ENCODE measurements around the gene RNF115.
"Not testable (repeated sequence)": the region's sequence is repeated elsewhere in the genome, so short reads cannot be mapped to it uniquely, and the experiment has no call there.

Gene RNF115

DNA sequence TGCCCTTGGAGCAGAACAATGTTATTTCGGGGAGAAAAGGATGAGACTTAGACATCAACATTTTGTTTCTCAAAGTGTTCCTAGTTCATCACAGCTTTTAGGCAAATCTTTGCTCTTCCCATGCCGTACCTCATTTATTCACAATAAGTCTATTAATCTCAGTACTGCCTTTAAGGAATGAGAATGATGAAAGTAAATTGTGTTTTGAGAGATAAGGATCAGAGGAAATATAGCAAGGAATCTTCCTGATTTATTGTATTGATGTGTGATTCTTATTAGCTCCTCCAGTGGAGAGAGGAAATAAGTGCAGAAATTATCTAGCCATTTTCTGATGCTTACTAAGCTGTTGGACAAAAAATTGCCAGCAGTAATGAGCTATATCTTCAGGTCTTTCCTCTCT lies 2.1 kb upstream of the RNF115 start:
- no peak for DNase-seq

DNA sequence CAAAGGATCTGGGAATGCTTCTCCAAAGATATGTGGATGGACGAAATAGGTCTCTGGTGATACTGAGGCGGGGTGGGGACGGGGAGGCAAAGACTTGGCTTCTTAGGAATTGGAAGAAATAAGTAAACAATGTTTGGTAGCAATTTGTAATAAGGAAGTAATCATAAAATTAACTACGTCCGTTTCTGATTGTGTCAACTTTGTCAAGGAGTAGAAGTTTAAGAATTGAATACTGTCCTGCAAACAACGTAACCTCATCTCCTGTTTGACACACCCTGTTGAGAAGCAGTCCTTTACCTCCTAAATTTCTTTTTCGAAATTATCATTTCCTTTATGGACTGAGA lies 576 bp upstream of the RNF115 start:
- DNase-seq, result no peak

DNA sequence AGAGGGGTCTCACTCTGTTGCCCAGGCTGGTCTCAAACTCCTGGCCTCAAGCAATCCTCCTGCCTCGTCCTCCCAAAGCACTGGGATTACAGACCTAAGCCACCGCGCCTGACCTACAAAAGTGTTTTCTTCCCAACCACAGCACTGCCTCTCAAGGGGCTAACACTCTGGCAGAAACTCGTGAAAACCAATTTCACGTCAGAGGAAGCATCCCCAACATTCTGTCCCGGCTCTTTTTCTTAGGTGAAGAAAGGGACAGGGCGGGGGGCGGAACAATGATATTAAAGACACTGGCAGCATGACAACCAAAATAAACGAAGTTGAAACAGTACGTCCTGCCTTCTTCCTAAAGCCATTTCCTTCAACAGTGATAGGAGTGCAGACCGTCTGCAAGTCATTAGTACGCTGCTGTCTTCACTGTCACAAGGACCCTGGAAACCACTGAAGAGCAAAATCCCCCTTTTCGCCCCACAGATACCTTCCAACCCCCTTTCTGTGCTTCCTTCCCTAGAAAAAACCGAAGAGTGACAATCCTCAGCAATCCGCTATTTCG lies 1.0 kb downstream of the RNF115 start:
- DNase-seq, result not testable (repeated sequence)

DNA sequence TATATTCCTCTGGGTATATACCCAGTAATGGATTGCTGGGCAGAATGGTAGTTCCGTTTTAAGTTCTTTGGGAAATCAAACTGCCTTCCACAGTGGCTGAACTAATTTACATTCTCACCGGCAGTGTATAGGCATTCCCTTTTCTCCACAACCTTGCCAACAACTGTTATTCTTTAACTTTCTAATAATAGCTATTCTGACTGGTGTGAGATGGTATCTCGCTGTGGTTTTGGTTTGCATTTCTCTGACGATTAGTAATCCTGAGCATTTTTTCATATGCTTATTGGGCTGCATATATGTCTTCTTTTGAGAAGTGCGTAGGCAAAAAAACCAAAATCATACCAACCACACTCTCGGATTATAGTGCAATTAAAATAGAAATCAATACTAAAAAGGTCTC lies 5.8 kb downstream of the RNF115 start:
- not testable (repeated sequence) for DNase-seq

DNA sequence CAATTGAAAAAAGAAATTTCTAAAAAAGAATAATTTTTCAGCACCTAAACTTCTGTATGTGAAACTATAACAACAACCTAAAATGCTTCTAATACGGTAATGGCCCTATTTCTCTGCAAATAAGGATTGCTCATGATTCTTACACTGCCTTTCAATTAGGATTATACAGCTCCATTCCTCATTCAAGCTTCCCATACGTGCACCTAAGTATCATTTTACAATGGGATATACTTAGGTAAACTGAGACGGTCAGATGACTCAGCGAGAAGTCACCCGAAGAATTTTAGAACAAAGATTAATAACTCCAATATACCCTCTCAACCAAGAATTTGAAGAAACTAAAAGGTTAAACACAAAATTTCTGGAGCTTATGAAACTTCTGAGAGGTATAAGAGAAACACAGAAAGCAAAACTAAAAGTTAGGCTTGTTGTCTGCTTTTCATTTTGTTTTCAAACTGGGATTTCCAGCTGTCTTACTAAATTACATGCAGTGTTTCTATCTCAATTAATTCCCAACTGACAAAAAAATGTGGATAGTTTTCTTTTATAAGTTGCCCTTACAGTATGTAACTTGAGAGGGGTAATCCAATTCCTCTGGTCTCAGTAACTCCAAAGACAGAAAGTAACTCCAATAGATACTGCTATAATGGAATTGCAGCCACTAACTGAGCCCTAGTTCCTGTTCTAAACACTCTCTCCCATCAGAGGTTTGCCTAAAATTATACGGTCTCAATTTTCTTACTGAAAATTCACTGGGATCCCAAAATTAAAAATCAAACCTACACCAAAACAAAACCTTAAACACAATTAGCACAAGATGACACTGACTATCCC lies 10.7 kb downstream of the RNF115 start:
- DNase-seq, result not testable (repeated sequence)

DNA sequence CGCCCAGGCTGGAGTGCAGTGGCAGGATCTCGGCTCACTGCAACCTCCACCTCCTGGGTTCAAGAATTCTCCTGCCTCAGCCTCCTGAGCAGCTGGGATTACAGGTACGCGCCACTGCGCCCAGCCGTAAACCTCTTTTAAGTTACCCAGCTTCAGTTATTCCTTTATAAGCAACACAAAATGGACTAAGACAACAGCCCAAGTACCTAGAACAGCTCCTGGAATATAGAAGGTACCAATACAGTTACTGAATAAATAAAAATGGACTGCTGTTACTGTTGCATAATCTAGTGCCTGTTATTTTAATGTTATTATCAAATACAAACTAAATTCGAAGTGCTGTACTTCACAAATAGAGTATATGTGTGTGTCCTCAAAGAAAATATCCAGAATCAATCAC lies 17.1 kb downstream of the RNF115 start:
- no peak for DNase-seq

DNA sequence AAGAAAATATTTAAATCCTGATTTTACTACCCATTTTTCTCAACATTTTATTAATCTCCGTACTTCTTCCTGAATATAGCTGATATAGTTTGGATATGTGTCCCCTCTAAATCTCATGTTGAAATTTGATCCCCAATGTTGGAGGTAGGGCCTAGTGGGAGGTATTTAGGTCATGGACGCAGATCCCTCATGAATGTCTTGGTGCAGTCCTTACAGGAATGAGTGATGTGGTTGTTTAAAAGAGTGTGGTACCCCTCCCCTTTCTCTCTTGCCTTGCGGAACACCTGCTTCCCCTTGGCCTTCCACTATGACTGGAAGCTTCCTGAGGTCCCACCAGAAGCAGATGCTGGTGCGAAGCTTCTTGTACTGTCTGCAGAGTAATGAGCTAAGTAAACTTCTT lies 17.5 kb downstream of the RNF115 start:
- no peak for DNase-seq

DNA sequence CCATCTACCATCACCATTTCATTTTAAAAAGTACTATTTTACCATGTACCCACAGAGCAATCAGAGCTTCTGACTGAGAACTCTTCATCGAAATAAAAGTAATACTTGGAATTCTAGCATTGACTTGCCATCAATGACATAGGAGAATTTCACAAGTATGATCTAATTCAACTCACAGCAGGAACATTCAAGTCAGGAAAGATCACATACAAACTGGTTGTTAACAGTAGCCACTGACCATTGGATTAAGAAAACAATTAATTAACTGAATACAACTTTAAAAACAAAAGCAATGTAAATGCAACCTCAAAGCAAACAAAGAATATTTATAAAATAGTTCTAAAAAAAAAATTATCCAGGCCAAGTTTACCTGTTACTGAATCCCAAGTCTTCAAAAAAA lies 18.8 kb downstream of the RNF115 start:
- no peak for DNase-seq

DNA sequence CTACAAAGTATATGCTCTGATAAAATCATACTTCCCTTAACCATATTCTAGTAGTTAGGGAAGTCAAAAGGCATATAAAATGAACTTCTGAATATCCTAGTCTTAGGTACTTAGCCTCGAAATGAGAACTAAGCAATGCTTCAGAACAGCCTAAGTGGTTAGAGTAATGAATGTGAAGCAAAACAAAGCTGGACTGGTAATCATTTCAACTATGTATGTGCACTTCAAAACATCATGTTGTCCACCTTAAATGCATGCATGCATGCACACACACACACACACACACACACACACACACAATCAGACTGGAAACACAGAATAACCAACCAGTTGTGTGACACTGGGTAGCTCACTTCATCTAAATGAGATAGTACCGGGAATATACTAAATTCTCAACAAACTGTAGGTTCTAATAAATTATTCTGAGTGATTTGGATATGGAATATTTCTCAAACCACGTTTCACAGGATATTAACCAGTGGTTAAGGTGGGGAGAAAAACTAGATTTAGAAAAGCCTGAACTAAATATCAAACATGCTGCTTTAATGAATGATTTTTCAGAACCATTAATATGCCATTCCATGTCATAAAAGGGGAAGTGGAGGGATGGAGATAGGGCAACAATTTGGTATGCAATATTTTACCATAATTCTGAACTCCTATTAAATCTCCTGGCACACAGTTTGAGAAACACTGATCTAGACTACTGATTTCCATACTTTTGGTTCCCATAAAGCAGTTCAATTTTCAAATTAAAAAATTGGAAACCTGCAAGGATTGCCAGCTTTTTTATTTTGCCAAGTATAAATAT lies 19.5 kb downstream of the RNF115 start:
- no peak for DNase-seq

DNA sequence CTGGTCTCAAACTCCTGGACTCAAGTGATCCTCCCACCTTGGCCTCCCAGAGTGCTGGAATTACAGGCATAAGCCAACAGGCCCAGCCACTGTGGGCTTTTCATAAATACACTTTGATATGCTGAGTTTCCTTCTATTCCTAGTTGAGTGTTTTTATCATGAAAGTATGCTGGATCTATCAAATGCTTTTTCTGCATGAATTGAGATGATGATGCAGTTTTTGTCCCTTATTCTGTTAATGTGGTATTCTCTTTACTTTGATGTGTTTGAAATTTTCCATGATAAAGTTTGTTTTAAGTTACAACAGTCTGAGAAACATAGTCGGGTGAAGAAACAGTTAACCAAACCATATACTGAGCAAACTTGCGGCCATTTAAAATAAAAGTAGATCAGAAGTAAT lies 24.1 kb downstream of the RNF115 start:
- DNase-seq, result no peak

DNA sequence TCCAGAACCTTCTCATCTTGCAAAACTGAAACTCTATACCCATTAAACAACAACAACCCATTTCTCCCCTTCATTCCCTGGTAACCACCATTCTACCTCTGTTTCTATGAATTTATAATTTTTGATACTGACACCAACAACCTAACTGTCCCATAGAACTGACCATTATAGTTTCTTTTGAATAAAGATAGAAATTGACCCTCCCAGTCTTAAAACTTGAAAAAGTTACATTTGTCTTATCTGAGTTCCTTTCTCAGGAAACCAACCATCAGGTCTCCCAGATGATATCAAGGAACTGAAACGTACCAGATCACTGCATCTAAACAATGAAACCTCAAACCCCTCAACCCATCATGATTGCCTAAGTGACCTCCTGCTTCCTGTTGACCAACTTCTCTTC lies 27.1 kb downstream of the RNF115 start:
- DNase-seq, result no peak

DNA sequence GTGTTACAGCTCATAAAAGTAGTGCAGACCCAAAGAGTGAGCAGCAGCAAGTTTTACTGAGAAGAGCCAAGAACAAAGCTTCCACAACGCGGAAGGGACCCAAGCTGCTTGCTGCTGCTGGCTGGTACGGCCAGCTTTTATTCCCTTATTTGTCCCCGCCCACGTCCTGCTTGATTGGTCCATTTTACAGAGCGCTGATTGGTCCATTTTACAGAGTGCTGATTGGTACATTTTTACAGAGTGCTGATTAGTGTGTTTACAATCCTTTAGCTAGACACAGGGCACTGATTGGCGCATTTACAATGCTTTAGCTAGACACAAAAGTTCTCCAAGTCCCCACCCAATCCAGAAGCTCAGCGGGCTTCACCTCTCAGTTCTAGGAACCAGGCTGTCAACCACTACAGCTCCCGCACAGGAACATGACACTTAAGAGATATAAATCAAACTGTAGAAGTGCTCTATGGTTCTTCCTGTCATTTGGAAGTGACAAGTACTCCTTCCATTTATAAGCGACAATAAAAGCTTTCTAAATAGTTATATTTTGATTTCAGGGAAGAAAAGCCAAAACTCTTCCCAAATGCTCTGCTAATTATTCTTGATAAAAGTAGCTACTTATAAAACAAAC lies 28.5 kb downstream of the RNF115 start:
- no peak for DNase-seq

DNA sequence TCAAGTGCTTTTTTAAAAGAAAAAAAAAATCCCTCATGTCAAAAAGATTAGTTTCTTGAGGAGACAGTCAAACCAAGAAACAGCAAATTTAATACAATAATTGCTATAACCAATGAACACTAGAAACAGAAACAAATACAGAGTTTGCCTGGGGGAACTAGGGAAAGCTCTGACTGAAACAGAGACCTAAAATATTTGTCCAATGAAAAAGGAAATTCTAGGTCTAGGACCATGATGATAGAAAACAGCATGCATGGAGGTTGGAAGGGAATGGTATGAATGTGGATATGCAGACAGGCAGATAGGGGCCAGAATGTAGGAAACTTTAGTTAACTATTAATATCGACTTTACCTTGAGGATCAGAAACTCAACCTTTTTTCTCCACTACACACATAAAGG lies 31.4 kb downstream of the RNF115 start:
- no peak for DNase-seq

DNA sequence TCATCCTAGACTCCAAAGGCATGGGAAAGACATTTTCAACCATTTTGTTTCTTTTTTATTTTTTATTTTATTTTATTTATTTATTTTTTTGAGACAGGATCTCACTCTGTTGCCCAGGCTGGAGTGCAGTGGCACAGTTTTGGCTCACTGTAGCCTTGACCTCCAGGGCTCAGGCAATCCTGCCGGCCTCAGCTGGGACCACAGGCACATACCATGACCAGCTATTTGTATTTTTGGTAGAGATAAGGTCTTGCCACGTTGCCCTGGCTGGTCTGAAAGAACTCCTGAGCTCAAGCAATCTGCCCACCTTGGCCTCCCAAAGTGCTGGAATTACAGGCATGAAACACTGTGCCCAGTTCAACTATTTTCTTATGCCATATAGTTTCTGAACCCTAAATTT lies 32.0 kb downstream of the RNF115 start:
- DNase-seq, result not testable (repeated sequence)

DNA sequence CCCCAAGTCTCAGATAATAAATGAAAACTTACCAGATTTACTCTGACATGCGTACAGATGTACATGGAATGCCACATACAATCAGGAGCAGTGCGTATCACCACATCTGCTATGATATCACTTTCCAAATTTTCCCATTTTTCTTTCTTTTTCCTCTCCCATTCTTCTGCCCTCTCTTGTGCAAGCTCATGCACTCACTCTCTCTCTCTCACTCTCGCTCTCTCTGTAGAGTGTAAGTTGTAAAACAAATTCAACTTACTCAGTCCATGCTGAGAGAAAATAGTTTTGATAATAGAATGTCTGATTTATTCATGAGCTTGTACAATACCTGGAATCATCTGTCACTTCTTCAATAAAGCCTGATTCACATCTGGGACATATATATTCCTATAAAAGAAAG lies 35.3 kb downstream of the RNF115 start:
- no peak for DNase-seq

DNA sequence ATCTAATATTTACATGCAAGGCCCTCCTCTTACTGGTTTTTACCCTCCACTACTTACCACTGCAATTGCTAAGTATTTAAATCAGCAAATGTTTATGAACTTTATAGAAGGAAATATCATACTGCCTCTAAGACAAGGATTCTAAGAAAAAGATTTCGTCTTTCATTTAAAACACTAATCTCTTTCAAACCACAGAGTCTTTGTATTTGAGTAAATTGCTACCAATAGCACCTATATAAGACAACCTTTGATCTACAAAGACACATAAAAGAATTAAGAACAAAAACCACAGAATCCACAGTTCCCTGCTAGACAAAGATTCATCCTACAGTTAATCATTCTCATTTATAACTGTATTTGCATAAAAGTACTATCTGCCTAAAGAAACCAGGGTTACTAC lies 37.6 kb downstream of the RNF115 start:
- no peak for DNase-seq

DNA sequence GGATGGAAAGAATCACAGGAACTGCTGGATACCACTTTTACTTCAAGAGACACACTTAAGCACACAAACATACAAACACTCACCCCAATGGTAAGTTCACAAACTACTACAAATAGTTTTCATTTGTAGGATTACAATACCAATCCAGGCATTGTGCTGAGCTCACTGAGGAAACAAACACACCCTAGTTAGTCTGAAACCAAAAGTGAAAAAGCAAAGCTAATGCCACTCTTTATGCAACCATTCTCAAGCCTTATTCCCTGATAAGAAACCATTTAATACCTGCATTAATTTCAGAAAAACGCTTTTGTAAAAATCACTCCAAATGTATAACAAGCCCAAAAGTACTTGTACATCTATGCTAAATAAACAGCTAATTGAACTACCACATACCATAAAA lies 38.3 kb downstream of the RNF115 start:
- no peak for DNase-seq

DNA sequence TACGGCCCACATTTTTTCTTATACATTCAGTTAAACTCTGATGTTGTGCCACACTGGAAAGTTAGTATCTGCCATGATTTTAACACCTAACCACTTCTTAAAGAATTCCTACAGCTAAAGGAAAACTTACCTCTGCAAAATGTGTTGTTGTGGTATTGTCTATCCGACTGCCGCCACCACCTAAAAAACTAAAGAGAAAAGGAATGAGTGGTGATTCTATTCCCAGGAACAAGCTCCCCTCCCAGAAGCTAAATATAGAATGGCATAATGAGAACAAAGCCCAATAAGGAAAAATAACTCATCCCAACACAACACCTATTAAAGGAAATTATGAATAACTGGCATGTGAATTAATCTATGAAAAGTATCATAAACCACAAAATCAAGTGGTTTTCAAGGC lies 39.5 kb downstream of the RNF115 start:
- DNase-seq, result no peak

DNA sequence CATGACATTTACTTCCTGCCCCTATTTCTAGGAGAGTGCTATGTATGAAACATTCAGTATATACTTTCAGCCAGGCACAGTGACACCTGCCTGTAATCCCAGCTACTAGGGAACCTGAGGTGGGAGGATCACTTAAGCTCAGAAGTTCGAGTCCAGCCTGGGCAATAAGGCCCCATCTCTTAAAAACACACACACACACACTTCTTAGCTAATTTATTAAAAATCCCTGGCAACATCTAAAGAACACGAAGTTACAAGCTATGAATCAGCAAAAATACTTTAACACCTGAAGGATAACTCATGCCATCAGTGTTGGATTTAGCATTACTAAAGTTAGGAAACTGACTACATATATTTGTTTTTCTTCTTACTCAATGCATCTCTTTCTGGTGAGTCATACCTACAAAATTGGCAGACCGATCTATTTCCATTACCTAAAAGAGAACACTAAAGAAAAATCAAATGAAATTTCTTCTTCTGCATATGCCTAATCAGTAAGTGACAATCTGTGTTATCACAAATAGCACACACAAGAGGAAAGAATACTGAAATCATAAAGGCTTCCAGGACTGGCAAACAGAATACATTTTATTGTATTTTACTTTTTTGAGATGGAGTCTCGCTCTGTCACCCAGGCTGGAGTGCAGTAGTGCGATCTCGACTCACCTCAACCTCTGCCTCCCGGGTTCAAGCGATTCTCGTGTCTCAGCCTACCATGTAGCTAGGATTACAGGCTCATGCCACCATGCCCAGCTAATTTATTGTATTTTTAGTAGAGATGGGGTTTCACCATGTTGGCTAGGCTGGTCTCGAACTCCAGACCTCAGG lies 41.4 kb downstream of the RNF115 start:
- no peak for DNase-seq

DNA sequence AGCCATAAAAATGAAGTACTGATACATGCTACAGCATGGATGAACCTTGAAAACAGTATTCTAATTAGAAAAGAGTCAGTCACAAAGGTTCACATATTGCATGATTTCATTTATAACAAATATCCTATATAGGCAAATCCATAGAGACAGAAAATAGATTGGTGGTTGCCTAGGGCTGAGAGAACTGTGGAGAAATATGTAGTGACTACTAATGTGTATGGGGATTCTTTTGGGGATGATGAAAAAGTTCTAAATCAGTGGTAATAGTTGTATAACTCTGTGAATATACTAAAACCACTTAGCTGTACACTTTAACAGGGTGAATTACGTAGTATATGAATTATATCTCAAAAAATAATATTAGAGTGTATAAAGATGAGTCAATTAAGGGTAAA lies 45.8 kb downstream of the RNF115 start:
- DNase-seq, result no peak

DNA sequence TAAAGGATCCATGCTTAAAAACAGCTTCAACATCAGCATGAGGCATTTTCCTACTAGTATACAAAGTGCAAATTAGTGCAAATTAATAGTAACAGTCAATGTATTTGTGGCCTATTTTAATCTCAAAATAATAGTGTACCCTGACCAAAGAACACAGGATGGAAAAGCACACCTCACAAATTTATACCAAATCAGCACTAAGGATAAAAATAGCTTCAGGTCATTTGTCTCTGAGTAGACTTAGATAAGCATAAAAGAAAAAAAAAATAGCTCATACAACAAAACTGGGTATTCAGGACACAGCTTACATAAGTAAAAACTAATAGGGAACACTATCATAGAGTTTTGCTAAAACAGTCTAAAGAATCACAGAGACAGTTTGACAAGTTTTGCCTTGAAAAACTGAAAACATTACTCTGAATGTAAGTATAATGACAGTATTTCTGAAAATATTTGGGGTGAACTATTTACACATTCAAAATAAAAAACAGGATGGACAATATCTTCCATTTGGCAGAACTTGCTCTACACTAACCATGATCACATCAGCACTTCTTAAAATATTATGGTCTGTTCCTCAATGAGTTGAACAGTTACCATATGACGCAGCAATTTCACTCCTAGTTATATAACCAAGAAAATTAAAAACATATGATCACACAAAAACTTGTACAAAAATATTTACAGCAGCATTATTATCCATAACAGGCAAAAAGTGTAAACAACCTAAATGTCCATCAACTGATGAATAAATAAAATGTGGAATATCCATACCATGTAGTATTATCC lies 46.3 kb downstream of the RNF115 start:
- DNase-seq, result no peak

DNA sequence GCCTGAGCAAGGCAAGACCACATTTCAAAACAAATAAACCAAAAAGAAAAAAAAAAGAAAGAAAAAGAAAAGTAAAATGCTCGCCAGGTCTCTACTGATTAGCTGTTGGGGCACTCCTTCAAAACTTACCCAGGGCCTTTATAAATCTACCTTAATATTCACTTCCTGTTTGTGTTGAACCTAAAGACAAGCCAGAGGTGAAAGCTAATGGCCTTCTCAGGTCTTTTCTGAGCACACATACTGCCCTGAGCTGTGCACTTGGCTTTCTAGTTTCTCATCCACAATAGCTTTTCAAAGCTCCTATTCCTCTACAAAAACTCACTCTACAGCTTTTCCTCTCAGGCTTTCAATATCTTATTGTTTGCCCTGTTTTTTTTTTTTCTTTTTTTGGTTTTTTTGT lies 50.5 kb downstream of the RNF115 start:
- DNase-seq, result no peak

Measured in NK-92 treated with Interleukin-12 subunit alpha and Interleukin-12 subunit beta, amount 100 ng/mL, for 24 hours (cell line).